Activated B cell treated with CpG ODN at 0.5 μM for 24 hours (primary cell): ENCODE measurements around the gene INPP5F. TPM values are rescaled to one million over a fixed set of nuclear protein-coding genes. Genes with fewer than 3 reads are reported as not detected.

Experiments used
- ATAC-seq: fragments of 200-7000 bp; cut with Tn5 transposase; one replicate; pipeline ENCODE4 v1.10.0; 2021; ENCODE audit warnings: low read depth, mild to moderate bottlenecking, moderate library complexity
- CTCF ChIA-PET: fragments of 350-600 bp; sonication (Branson Sonifier 250); formaldehyde crosslinking; loops from one replicate; lab custom pipeline; 2021; ENCODE audit warnings: antibody characterized with exemption; lab: Charles Lee
- POLR2A ChIA-PET: fragments of 350-600 bp; sonication (Branson Sonifier 250); formaldehyde crosslinking; loops from one replicate; lab custom pipeline; 2021; ENCODE audit warnings: antibody characterized with exemption; lab: Charles Lee
- DNase-seq: peaks from one replicate; pipeline ENCODE4 v3.0.0; 2022
- H3K27ac Mint-ChIP-seq: one replicate; pipeline ENCODE4 v1.8.0; 2020; ENCODE audit warnings: mixed read lengths
- H3K27me3 Mint-ChIP-seq: one replicate; pipeline ENCODE4 v1.8.0; 2021; ENCODE audit warnings: mixed read lengths
- H3K36me3 Mint-ChIP-seq: one replicate; pipeline ENCODE4 v1.8.0; 2021; ENCODE audit warnings: low read depth, mixed read lengths
- H3K4me1 Mint-ChIP-seq: one replicate; pipeline ENCODE4 v1.8.0; 2021; ENCODE audit warnings: mixed read lengths
- H3K4me3 Mint-ChIP-seq: one replicate; pipeline ENCODE4 v1.8.0; 2020; ENCODE audit warnings: mild to moderate bottlenecking, mixed read lengths
- H3K9me3 Mint-ChIP-seq: one replicate; pipeline ENCODE4 v1.8.0; 2020; ENCODE audit warnings: mixed read lengths
- CTCF ChIP-seq: fragments of 200-600 bp; IDR thresholded peaks from one replicate; pipeline ENCODE4 v1.8.0; 2022; ENCODE audit warnings: antibody characterized with exemption, mild to moderate bottlenecking
- intact Hi-C: fragments of 100-400 bp; cut with micrococcal nuclease; formaldehyde crosslinking; loops from one replicate; pipeline ENCODE4 v1.15.1; 2024
- total RNA-seq: library from RNA; stranded (reverse); gene quantifications from 2 replicates; pipeline ENCODE4 v1.2.3, GENCODE V29; 2022

INPP5F gene
- total RNA-seq, 1 donor from 2014 or later, result 53.5 TPM

GRCh38 chr10:119723624-119724023 lies 2.2 kb upstream of the INPP5F start:
- ATAC-seq (no peak), DNase-seq (no peak)
- H3K36me3 Mint-ChIP-seq, result peaks cover 7% of the 10 kb centered on the region
- peak overlapping the region; percentile 81 for H3K27ac Mint-ChIP-seq
- H3K4me3 Mint-ChIP-seq, result no peak overlapping the region
- ChIA-PET CTCF (interaction anchor here (1.6 to 4.6 kb wide), 3 partner anchors 27 to 37 kb away, joined by 5 to 39 read pairs (median 6); no protein-coding TSS in a partner anchor), POLR2A (interaction anchor here (0.6 to 6.2 kb wide), 4 partner anchors 8 to 24 kb away, joined by 3 to 236 read pairs (median 22); no protein-coding TSS in a partner anchor)
- no peaks in the 10 kb centered on the region for H3K27me3 Mint-ChIP-seq
- intact Hi-C loops, result loop anchor here (5.0 kb wide), 1 partner anchor 416 kb away; no protein-coding TSS in a partner anchor
- no peaks in the 10 kb centered on the region for H3K9me3 Mint-ChIP-seq
- peaks cover 44% of the 10 kb centered on the region for H3K4me1 Mint-ChIP-seq
- no peak for TF ChIP-seq CTCF

- DNase-seq (no peak), ATAC-seq (peak; percentile 0)
- H3K9me3 Mint-ChIP-seq, result no peaks in the 10 kb centered on the region
- TF ChIP-seq CTCF, result no peak
- H3K36me3 Mint-ChIP-seq, result peaks cover 7% of the 10 kb centered on the region
- H3K4me1 Mint-ChIP-seq, result peaks cover 56% of the 10 kb centered on the region
- CTCF ChIA-PET, result interaction anchor here (0.7 to 4.6 kb wide), 11 partner anchors 17 to 146 kb away, joined by 3 to 39 read pairs (median 6); no protein-coding TSS in a partner anchor
- H3K27me3 Mint-ChIP-seq, result no peaks in the 10 kb centered on the region
- POLR2A ChIA-PET, result interaction anchor here (0.7 to 6.2 kb wide), 21 partner anchors 10 to 527 kb away, joined by 3 to 236 read pairs (median 6); partner anchors contain the start of genes BAG3, MCMBP and SEC23IP
- H3K27ac Mint-ChIP-seq, result peak overlapping the region; percentile 81
- peak overlapping the region; percentile 92 for H3K4me3 Mint-ChIP-seq
- intact Hi-C loops, result loop anchor here (1.0 to 5.0 kb wide), 6 partner anchors 16 to 418 kb away; partner anchors contain the start of genes BAG3 and SEC23IP
Observed at GRCh38 chr10:119724593-119725516, 995 bp upstream of the INPP5F start.

- DNase-seq (no peak), ATAC-seq (no peak)
- Mint-ChIP-seq H3K27me3 (no peaks in the 10 kb centered on the region), H3K4me3 (peak overlapping the region; percentile 92), H3K27ac (peak overlapping the region; percentile 81), H3K9me3 (no peaks in the 10 kb centered on the region), H3K36me3 (peaks cover 12% of the 10 kb centered on the region), H3K4me1 (peaks cover 57% of the 10 kb centered on the region)
- intact Hi-C loops, result loop anchor here (1.0 kb wide), 5 partner anchors 16 to 167 kb away; partner anchors contain the start of genes BAG3 and SEC23IP
- CTCF ChIA-PET, result interaction anchor here (0.7 to 4.6 kb wide), 11 partner anchors 12 to 146 kb away, joined by 3 to 39 read pairs (median 5); no protein-coding TSS in a partner anchor
- POLR2A ChIA-PET, result interaction anchor here (0.7 to 6.2 kb wide), 24 partner anchors 10 to 527 kb away, joined by 3 to 236 read pairs (median 5); partner anchors contain the start of genes BAG3, MCMBP and TIAL1
- TF ChIP-seq CTCF, result no peak
Observed at GRCh38 chr10:119725517-119725827, 378 bp upstream of the INPP5F start.

- CTCF ChIA-PET, result interaction anchor here (0.9 to 4.6 kb wide), 11 partner anchors 11 to 133 kb away, joined by 3 to 39 read pairs (median 5); no protein-coding TSS in a partner anchor
Observed at GRCh38 chr10:119726676-119727261, 919 bp downstream of the INPP5F start.

More at GRCh38 chr10:119726676-119727261, 919 bp downstream of the INPP5F start:
- no peak for TF ChIP-seq CTCF
- H3K27ac Mint-ChIP-seq, result peak overlapping the region; percentile 80
- peak overlapping the region; percentile 92 for H3K4me3 Mint-ChIP-seq
- intact Hi-C loops, result loop anchor here (1.0 kb wide), 4 partner anchors 22 to 133 kb away; no protein-coding TSS in a partner anchor
- DNase-seq (no peak), ATAC-seq (no peak)
- H3K36me3 Mint-ChIP-seq, result peaks cover 15% of the 10 kb centered on the region
- H3K27me3 Mint-ChIP-seq, result no peaks in the 10 kb centered on the region
- H3K9me3 Mint-ChIP-seq, result no peaks in the 10 kb centered on the region
- POLR2A ChIA-PET, result interaction anchor here (0.5 to 6.2 kb wide), 15 partner anchors 8 to 133 kb away, joined by 3 to 236 read pairs (median 6); partner anchors contain the start of gene TIAL1
- peaks cover 57% of the 10 kb centered on the region for H3K4me1 Mint-ChIP-seq
